ENCODE data around the gene KHNYN.
A peak's percentile ranks its signal among the peaks of the same experiment; 100 is the strongest.
"Not testable (repeated sequence)": the region's sequence is repeated elsewhere in the genome, so short reads cannot be mapped to it uniquely, and the experiment has no call there.

KHNYN gene

DNA sequence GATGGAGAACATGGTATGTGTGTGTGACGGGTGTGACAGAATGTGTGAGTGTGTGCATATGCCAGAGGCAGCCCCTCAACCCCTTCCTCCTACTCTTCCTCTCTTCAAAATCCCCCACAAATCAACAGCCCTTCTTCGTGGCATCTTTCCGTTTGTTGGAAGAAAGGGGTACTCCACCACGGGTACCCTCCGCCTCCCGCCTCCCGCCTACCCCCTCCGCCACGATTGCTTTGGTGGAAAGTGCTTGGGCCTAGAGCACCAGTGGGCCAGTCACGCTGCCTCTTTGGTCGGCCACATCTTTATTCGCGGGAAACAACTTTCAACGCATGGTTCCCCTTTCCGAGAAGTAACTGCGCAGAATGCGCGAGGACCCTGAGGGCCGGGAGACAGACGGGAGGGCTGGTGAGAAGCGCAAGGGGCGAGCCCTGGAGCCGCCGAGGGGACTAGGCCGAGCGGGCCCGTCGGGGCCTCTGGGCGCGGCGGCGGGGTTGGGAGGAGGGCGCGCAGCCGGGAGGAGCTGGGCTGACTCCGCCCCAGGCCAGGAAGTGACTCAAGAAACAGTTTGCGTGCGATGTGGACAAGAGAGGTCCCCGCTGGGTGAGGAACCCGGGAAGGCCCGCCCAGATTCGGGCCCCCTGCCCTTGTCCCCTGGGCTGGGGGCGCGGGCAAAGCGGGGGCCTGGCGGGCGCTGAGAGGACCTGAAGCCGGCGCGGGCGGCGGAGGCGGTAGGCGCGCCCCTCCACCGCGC is at the start of gene KHNYN, which contains the start of gene CBLN3:
KHNYN (plus strand) TSS at position 560 of the 748 bp plus-strand sequence. CDS start 777 bp downstream, outside the sequence.
CBLN3 (minus strand) TSS at position 274 of the 748 bp plus-strand sequence. CDS start 614 bp downstream, outside the sequence.
- peak; percentile 69 to 72 (median 71) for DNase-seq (ENCODE audit: low read depth in 3 of 3, low spot score in 1 of 3)

DNA sequence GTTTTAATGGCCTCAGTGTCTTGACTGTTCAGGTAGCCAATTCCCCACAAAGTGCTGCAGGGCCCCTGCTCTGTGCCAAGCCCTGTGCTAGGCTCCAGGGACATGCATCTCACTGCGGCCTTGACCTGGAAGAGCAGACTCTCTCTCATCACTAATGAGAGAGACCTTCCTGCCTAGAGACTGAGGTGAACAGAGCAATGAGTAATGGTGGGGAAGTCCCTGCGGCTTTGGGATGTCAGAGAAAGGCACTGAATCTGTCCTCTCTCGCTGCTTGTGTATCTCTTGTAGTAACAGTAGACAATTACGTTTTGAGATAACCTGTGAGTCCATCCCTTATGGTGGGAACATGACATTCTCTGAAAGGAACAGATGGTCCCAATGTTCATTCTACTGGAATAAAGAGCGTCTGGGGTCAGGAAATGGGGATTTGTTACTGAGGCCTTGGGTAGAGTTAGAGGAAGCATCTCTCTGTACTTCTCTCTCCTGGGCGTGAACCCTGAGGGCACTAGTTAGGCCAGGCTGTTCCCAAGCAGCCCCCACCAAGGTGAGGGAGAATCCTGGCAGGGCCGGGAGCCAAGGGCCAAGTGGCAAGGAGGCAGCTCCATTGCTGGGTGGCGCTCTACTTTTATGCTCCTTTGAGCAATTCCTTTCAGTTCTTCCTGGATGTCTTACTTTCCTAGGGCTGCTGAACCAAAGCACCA is 48.2 kb upstream of the KHNYN start:
- DNase-seq (ENCODE audit: low read depth in 3 of 3, low spot score in 1 of 3), result no peak

DNA sequence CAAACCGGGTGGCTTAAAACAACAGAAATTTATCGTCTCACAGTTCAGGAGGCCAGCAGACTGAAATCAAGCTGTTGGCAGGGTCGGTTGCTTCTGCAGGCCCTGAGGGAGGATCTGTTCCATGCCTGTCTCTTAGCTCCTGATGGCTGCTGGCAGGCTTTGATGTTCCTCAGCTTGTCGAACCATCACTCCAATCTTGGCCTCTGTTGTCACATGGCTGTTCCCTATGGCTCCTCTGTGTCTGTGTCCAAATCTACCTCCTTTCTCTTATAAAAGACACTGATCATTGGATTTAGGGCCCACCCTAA is 47.7 kb upstream of the KHNYN start:
- no peak for DNase-seq (ENCODE audit: low read depth in 3 of 3, low spot score in 1 of 3)

DNA sequence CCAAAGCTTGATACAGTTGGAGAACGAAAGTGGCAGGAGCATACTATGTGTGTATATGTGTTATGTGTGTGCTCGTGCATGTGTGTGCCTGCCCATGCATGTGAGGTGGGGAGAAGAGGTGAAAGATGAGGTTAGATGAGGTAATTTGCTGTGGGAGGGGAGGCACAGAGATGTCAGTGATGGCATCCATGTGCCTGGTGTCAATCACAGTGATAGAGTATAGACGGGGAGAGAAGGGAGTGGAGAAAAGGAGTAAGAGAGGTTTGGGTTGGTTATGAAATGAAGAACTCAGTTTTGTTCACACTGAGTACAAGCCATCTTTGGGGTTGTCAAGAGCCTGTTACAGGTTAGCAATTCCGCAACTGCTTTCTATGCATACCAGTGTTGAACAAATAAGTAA is 45.6 kb upstream of the KHNYN start:
- DNase-seq (ENCODE audit: low read depth in 3 of 3, low spot score in 1 of 3), result no peak

DNA sequence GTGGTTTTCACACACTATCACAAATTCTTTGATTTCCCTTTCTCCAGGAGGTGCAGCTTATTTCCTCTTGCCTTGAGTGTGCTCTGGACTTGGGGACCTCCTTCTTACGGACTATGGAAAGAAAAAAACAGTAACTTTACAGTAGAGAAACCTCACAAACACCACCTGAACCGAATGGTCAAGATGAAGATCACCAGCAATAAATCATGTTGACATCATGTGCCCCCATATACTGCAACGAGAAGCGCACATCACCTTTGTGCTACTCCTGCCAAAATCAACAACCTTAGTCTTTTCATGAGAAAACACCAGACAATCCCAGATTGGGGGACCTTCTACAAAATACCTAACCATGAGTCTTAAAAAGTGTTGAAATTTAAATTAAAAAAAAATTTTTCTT is 44.2 kb upstream of the KHNYN start:
- no peak for DNase-seq (ENCODE audit: low read depth in 3 of 3, low spot score in 1 of 3)

- no peak for DNase-seq (ENCODE audit: low read depth in 3 of 3, low spot score in 1 of 3)
Observed at GRCh38 chr14:24387009-24387345, 42.8 kb upstream of the KHNYN start.

GRCh38 chr14:24387579-24387978 is 42.2 kb upstream of the KHNYN start:
- DNase-seq (ENCODE audit: low read depth in 3 of 3, low spot score in 1 of 3), result not testable (repeated sequence)

DNA sequence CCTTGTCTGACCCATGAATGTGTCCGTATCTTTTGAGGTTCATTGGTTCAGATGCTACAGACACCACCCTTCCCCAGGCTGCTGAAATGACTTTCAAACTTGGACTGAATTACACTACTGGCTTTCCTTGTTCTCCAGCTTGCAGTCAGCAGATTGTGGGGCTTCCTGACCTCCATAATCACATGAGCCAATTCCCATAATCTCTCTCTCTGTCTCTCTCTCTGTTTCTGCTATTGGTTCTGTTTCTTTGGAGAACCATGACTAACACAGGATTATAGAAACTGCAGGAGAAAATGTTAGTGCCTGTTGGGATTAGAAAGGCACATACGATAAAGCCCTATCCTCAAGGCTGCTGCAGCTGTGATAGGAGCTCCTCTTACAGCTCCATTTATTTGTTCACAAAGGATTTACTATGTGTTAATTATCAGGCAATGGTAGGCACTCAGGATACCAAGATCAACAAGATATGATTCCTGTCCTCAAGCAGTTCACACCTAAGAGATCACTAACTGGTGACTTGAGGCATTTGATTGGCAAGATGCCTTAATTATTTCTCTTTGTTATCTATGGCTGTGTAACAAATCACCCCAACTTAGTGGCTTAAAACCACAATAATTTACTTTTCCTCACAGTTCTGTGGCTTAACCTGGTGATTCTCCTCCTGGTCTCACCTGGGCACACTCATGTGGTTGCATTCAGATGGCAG is 41.1 kb upstream of the KHNYN start:
- DNase-seq (ENCODE audit: low read depth in 3 of 3, low spot score in 1 of 3), result no peak

- no peak for DNase-seq (ENCODE audit: low read depth in 3 of 3, low spot score in 1 of 3)
Observed at GRCh38 chr14:24389226-24389848, 40.4 kb upstream of the KHNYN start.

GRCh38 chr14:24390701-24391468 is 38.9 kb upstream of the KHNYN start:
- no peak for DNase-seq (ENCODE audit: low read depth in 3 of 3, low spot score in 1 of 3)

DNA sequence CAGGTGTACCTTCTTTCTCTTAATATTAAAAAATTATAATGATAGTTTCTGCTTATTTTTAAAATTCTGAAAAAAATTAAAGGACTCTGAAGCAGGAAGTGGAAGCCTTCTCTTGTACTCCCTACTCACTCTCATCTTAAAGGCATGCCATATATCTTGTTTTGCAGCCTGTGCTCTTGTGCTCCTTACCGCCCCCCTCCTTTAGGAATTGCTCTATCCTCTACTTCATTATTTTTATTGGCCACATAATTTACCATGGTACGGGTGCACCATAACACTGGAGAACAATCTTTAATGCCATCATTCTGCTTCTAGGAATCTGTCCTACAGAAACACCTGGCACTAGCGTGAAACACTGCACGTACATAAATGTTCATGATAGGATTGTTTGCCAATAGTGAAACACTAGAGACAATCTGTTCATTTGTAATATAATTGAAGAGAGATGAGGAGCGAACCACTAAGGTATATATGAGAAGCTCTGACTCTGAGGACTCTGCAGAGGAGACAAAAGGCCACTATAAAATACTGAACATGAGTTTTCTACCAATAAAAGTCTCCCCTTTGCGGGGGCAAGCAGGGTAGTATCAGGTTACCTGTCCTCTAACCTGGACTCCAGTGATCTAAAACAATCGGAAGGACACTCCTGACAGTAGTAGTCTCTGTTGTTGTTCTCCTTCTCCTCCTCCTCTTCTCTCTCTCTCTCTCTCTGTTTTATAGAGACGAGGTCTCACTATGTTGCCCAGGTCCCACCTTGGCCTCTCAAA is 37.2 kb upstream of the KHNYN start:
- DNase-seq (ENCODE audit: low read depth in 3 of 3, low spot score in 1 of 3), result no peak

DNA sequence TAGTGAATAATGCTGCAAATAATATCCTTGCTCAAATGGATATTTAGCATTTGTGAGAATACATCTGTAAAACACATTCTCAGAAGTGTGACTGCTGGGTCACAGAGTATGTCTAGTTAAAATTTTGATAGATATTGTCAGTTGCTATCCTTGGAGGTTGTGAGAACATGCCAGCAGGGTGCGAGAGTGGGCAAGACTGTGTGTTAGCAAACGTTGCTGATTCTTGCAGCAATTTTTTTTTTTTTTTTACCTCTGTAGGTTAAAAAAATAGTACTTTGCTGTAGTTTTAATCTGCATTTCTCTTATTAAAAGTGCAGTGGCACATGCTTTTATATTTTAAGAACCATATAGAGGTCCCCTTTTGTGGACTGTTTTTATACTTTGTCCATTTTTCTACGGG is 35.5 kb upstream of the KHNYN start:
- DNase-seq (ENCODE audit: low read depth in 3 of 3, low spot score in 1 of 3), result no peak

DNA sequence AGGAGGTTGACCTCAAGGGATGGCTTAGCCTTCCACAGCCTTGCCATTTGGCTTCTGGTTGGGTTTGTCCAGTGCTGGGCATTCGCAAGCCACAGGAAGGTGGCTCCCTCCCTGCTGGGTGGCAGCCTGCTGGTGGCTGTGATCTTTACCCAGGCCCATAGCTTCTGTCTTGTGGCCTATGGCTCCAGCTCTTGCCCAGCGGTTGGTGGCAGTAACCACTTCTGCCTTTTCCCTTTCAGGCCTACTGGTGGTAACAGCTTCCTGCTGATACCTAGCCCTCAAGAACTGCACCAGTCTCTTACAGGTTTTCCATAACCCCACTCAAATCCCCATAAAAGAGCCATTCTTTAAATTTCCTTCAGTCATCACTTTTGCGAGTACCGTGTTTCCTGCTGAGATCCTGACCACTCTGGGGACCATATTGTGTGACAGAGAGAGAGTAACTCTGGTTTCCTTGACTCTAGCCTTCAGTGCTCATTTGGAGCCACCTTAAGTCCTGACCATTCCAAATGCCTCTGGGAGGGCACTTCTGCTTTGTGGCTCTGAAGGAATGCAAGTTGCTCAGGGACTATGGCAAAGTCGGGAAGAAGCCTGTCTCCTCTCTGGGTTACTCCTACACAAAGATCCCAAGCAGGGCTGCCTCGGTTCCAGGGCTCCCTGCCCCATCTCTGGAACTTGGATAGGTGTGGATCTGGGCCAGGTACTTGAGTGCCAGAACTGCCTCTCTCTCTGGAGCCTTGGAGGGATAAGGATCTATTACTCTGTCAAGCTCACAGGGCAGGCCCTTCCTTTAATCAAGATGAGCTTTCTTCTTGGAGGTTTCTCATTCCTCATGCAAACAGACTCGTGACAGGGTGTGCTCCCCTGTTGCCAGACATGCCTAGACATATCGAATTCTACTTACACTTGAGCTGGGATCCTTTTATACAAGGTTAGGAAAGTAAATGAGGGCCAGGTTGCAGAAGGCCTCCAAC is 33.9 kb upstream of the KHNYN start:
- DNase-seq (ENCODE audit: low read depth in 3 of 3, low spot score in 1 of 3), result no peak

DNA sequence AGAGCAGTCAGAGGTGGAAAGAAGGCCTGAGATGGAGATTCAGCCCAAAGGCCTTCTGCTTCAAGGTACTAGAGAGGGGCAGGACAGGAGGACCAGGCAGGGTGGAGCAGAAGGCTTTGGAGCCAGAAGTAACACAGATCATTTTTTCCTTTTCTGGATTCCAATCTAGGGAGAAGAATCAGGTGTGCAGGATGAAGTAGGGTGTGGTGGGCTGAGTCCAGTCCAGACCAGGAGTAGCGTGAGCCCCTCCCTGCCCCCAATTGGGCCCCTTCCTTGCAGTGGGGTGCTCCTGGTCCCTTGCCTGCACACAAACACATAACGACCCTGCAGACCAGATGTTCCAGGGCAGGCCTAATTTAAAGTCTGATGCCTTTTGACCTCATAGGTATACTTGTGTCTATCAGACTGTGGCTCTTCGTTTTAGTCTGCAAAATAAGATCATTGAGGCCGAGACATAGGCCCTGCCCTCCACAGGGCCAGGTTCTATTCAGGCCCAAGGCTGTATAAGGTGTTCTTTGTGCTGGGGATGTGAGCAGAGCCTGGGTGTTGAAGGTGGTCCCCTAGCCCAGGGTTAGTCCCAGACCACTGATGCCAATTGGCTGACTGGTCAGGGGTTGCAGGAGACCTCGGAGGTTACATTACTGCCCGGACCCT is 32.0 kb upstream of the KHNYN start:
- no peak for DNase-seq (ENCODE audit: low read depth in 3 of 3, low spot score in 1 of 3)

GRCh38 chr14:24398293-24398652 is 31.5 kb upstream of the KHNYN start:
- DNase-seq (ENCODE audit: low read depth in 3 of 3, low spot score in 1 of 3), result no peak

- peak in 1 of 3 donors; percentile 2 for DNase-seq (ENCODE audit: low read depth in 3 of 3, low spot score in 1 of 3)
Observed at GRCh38 chr14:24398653-24399446, 30.9 kb upstream of the KHNYN start, which contains the start of gene NYNRIN. NYNRIN (plus strand) TSS chr14:24399003; CDS start chr14:24399247, 244 bp downstream.

- no peak for DNase-seq (ENCODE audit: low read depth in 3 of 3, low spot score in 1 of 3)
Observed at GRCh38 chr14:24399447-24399822, 30.3 kb upstream of the KHNYN start.

All from stimulated activated CD4-positive, alpha-beta T cell treated with anti-CD3 and anti-CD28 coated beads, TNF-alpha, amount 100 ng/mL, for 1 hour (primary cell).